CD14-positive monocyte (primary cell): ENCODE results near the gene POGZ. TPM values are rescaled to one million over a fixed set of nuclear protein-coding genes. Genes with fewer than 3 reads are reported as not detected.

Experiments used
- DNase-seq, 3 donors: peaks; one replicate each; pipeline ENCODE4 v3.0.0-alpha.2; 2011 to 2022
- H2AFZ ChIP-seq: 2 replicates; pipeline ENCODE4 v1.6.0; 2012; ENCODE audit warnings: mild to moderate bottlenecking, low read depth, low read length, inconsistent platforms; ENCODE audit not compliant: insufficient read depth, poor library complexity, severe bottlenecking
- H3K27ac ChIP-seq, 2 donors: 1 replicate in 1 of 2; 2 replicates in 1 of 2; pipeline ENCODE4 v1.5.1; 2012 to 2013; ENCODE audit warnings: low read length in 2 of 2, control low read depth in 1 of 2, inconsistent platforms in 1 of 2, low read depth in 1 of 2, mild to moderate bottlenecking in 1 of 2
- H3K27me3 ChIP-seq, 2 donors: one replicate each; pipeline versions ENCODE4 v1.6.0 to v1.6.1; 2011 to 2013; ENCODE audit warnings: low read length in 2 of 2; ENCODE audit not compliant: control insufficient read depth in 2 of 2, insufficient read depth in 2 of 2
- H3K36me3 ChIP-seq, 2 donors: replicated peaks in 1 of 2; 1 replicate in 1 of 2; 2 replicates in 1 of 2; pipeline versions ENCODE4 v1.5.1 to v1.6.1; 2012 to 2013; ENCODE audit warnings: low read length in 2 of 2, control low read depth in 1 of 2, inconsistent platforms in 1 of 2, mild to moderate bottlenecking in 1 of 2; ENCODE audit not compliant: insufficient read depth in 2 of 2, control insufficient read depth in 1 of 2
- H3K4me1 ChIP-seq, 2 donors: 1 replicate in 1 of 2; 2 replicates in 1 of 2; pipeline versions ENCODE4 v1.5.1 to v1.6.1; 2012 to 2013; ENCODE audit warnings: low read length in 2 of 2, control low read depth in 1 of 2, inconsistent platforms in 1 of 2, mild to moderate bottlenecking in 1 of 2, moderate library complexity in 1 of 2; ENCODE audit not compliant: insufficient read depth in 2 of 2, control insufficient read depth in 1 of 2
- H3K4me2 ChIP-seq: replicated peaks from 2 replicates; pipeline ENCODE3; 2012; ENCODE audit warnings: low read length, moderate library complexity, mild to moderate bottlenecking; ENCODE audit not compliant: poor library complexity, severe bottlenecking; ENCODE audit errors: extremely low read depth
- H3K4me3 ChIP-seq, 3 experiments: fragments of 200-600 bp in 1 of 3; sonication (generic) in 1 of 3; replicated peaks in 1 of 3; 1 replicate in 2 of 3; 2 replicates in 1 of 3; pipeline ENCODE4 v1.5.1; 2011 to 2013; ENCODE audit warnings: low read length in 3 of 3, mild to moderate bottlenecking in 3 of 3, control low read depth in 2 of 3, low read depth in 2 of 3, inconsistent platforms in 1 of 3, moderate library complexity in 1 of 3
- H3K79me2 ChIP-seq: 2 replicates; pipeline ENCODE4 v1.6.0; 2012; ENCODE audit warnings: mild to moderate bottlenecking, control low read depth, inconsistent platforms, low read length, moderate library complexity; ENCODE audit not compliant: insufficient read depth
- H3K9ac ChIP-seq: 2 replicates; pipeline ENCODE4 v1.6.0; 2017; ENCODE audit warnings: low read length, mild to moderate bottlenecking; ENCODE audit not compliant: insufficient read depth, poor library complexity, severe bottlenecking
- H3K9me3 ChIP-seq, 2 donors: replicated peaks in 1 of 2; 1 replicate in 1 of 2; 2 replicates in 1 of 2; pipeline versions ENCODE4 v1.5.1 to v1.6.1; 2012 to 2013; ENCODE audit warnings: low read length in 2 of 2, control low read depth in 1 of 2; ENCODE audit not compliant: control insufficient read depth in 1 of 2, insufficient read depth in 1 of 2
- H4K20me1 ChIP-seq: 2 replicates; pipeline ENCODE4 v1.6.0; 2012; ENCODE audit warnings: mild to moderate bottlenecking, low read length, control low read depth, moderate library complexity; ENCODE audit not compliant: insufficient read depth
- H3K27ac Mint-ChIP-seq, 7 donors: one replicate each; pipeline ENCODE4 v1.8.0; 2020; ENCODE audit warnings: mild to moderate bottlenecking in 7 of 7, mixed read lengths in 7 of 7, moderate library complexity in 6 of 7, inconsistent platforms in 2 of 7
- H3K27me3 Mint-ChIP-seq, 3 donors: one replicate each; pipeline ENCODE4 v1.8.0; 2021 to 2022; ENCODE audit warnings: low read depth in 3 of 3, mild to moderate bottlenecking in 3 of 3, mixed read lengths in 3 of 3, moderate library complexity in 3 of 3, inconsistent platforms in 1 of 3
- H3K36me3 Mint-ChIP-seq, 2 donors: one replicate each; pipeline ENCODE4 v1.8.0; 2020; ENCODE audit warnings: mixed read lengths in 2 of 2, inconsistent platforms in 1 of 2, mild to moderate bottlenecking in 1 of 2
- H3K4me1 Mint-ChIP-seq: one replicate; pipeline ENCODE4 v1.8.0; 2020; ENCODE audit warnings: mild to moderate bottlenecking, mixed read lengths
- H3K4me3 Mint-ChIP-seq, 2 donors: one replicate each; pipeline ENCODE4 v1.8.0; 2020; ENCODE audit warnings: mild to moderate bottlenecking in 2 of 2, mixed read lengths in 2 of 2, moderate library complexity in 1 of 2
- H3K9me3 Mint-ChIP-seq, 7 donors: one replicate each; pipeline ENCODE4 v1.8.0; 2020 to 2022; ENCODE audit warnings: mixed read lengths in 7 of 7, mild to moderate bottlenecking in 6 of 7, moderate library complexity in 6 of 7, inconsistent platforms in 2 of 7
- WGBS: methylation state at CpG from one replicate; pipeline ENCODE4 v1.1.5; 2013; ENCODE audit warnings: missing lambda C conversion rate; ENCODE audit not compliant: insufficient coverage; 5-methylcytosine and 5-hydroxymethylcytosine counted together
- intact Hi-C, 2 donors: fragments of 100-400 bp; cut with micrococcal nuclease; formaldehyde crosslinking; loops; one replicate each; pipeline versions ENCODE4 v1.15.0 to v1.15.1; 2023
- polyA plus RNA-seq, 3 donors: library from polyadenylated mRNA; depleted of rRNA in 1 of 3; unstranded in 2 of 3; stranded (reverse) in 1 of 3; fragments of 300-500 nt in 2 of 3; fragments of >200 nt in 1 of 3; fragmentation: Illumina TruSeq in 2 of 3; gene quantifications; 1 replicate in 2 of 3; 2 replicates in 1 of 3; pipeline ENCODE4 v1.2.3, GENCODE V29; 2012 to 2021
- TF ChIP-seq, protein P1 (sequence below): fragments of 200-600 bp; IDR thresholded peaks from one replicate; pipeline ENCODE4 v1.8.0; 2022; ENCODE audit warnings: antibody characterized with exemption, mild to moderate bottlenecking

POGZ gene
- polyA plus RNA-seq, 3 donors: 0.75 to 41.7 (median 1.8) TPM

GRCh38 chr1:151474745-151475144 lies 15.5 kb upstream of the POGZ start:
- Mint-ChIP-seq H3K27ac (no peak overlapping the region), H3K36me3 (no peaks in the 10 kb centered on the region), H3K4me3 (no peak overlapping the region), H3K9me3 (no peaks in the 10 kb centered on the region), H3K4me1 (peaks cover 11% of the 10 kb centered on the region), H3K27me3 (peaks cover 0 to 6% (median 3%) of the 10 kb centered on the region in 3 donors)
- no peaks in the 10 kb centered on the region for H3K36me3 ChIP-seq
- no peaks in the 10 kb centered on the region for H4K20me1 ChIP-seq
- no peaks in the 10 kb centered on the region for H3K27me3 ChIP-seq
- no peak overlapping the region for H3K9ac ChIP-seq
- H3K4me1 ChIP-seq: peaks cover 3 to 9% of the 10 kb centered on the region in 2 donors
- DNase-seq: no peak
- H3K27ac ChIP-seq: no peak overlapping the region
- TF ChIP-seq, protein P1, sequence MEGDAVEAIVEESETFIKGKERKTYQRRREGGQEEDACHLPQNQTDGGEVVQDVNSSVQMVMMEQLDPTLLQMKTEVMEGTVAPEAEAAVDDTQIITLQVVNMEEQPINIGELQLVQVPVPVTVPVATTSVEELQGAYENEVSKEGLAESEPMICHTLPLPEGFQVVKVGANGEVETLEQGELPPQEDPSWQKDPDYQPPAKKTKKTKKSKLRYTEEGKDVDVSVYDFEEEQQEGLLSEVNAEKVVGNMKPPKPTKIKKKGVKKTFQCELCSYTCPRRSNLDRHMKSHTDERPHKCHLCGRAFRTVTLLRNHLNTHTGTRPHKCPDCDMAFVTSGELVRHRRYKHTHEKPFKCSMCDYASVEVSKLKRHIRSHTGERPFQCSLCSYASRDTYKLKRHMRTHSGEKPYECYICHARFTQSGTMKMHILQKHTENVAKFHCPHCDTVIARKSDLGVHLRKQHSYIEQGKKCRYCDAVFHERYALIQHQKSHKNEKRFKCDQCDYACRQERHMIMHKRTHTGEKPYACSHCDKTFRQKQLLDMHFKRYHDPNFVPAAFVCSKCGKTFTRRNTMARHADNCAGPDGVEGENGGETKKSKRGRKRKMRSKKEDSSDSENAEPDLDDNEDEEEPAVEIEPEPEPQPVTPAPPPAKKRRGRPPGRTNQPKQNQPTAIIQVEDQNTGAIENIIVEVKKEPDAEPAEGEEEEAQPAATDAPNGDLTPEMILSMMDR: no peak
- no peak overlapping the region for H3K4me3 ChIP-seq
- WGBS: no CpG with 5 or more reads among the region's 3 CpGs
- H3K9me3 ChIP-seq: no peaks in the 10 kb centered on the region
- H3K79me2 ChIP-seq: no peaks in the 10 kb centered on the region
- no peak overlapping the region for H3K4me2 ChIP-seq
- intact Hi-C loops: no loop called here
- peak overlapping the region; percentile 44 for H2AFZ ChIP-seq

DNA sequence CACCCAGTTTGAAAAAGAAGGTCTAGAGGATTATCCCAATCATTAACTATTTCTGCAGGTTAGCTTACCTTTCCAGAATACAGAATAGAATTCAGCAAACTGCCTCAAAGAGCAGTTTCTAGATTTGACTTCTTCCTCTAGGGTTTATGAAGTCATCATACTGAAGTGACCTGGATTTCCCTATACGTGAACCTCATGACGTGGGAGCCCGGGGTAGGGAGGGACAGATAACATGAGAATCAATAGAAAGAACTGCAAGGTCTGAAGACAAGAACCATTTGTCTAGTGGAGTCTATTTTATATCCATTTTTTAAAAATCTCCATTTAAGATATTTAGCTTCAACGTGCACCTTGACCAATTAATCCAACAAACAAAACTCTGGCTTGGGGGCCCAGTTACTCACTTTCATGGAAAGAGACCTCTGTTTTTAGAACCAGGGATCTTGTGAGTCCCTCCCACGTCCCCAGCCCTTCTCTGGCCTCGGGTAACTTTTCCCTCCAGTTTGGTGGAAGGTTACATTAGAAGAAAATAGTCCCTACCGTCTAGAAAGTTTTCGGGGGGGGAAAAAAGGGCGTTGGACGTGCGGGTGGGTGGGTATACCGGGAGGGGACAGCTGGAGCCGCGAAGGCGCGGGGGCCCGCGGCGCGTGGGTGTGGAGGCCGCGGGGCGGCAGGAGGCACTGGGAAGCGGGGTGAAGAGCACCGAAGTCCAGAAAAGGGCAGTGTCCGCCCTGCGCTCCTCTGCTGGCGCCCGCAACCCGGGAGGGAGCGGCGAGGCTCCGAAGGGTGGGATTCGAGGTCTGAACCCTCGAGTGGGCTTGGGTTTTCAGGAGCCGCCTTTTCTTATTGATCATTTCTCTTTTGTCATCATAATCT lies 13.8 kb upstream of the POGZ start:
- H3K27ac ChIP-seq: peak overlapping the region in 1 of 2 donors; percentile 50
- TF ChIP-seq, protein P1: no peak
- Mint-ChIP-seq H3K4me3 (peak overlapping the region; percentile 91), H3K9me3 (no peaks in the 10 kb centered on the region), H3K4me1 (peaks cover 11% of the 10 kb centered on the region), H3K27ac (peak overlapping the region in 5 of 7 donors; percentile 68 to 91 (median 78)), H3K27me3 (peaks cover 0 to 5% (median 2%) of the 10 kb centered on the region in 3 donors), H3K36me3 (no peaks in the 10 kb centered on the region)
- peak overlapping the region; percentile 83 for H2AFZ ChIP-seq
- intact Hi-C loops: no loop called here
- no peaks in the 10 kb centered on the region for H3K79me2 ChIP-seq
- H3K27me3 ChIP-seq: no peaks in the 10 kb centered on the region
- no peaks in the 10 kb centered on the region for H3K9me3 ChIP-seq
- H3K36me3 ChIP-seq: no peaks in the 10 kb centered on the region
- H3K4me1 ChIP-seq: peaks cover 3 to 9% of the 10 kb centered on the region in 2 donors
- peak overlapping the region; percentile 34 to 75 (median 51) for H3K4me3 ChIP-seq
- H3K4me2 ChIP-seq: peak overlapping the region; percentile 75
- WGBS: 3% methylated on average over 25 of the region's 36 CpGs
- peak overlapping the region; percentile 61 for H3K9ac ChIP-seq
- DNase-seq: peak; percentile 21 to 42 (median 33)
- no peaks in the 10 kb centered on the region for H4K20me1 ChIP-seq
